ENCODE results near the gene EXOSC2. TPM values are rescaled to one million over a fixed set of nuclear protein-coding genes. Genes with fewer than 3 reads are reported as not detected.

The EXOSC2 gene
- total RNA-seq, 1 experiment from 2014 or later: 41.0 TPM

DNA sequence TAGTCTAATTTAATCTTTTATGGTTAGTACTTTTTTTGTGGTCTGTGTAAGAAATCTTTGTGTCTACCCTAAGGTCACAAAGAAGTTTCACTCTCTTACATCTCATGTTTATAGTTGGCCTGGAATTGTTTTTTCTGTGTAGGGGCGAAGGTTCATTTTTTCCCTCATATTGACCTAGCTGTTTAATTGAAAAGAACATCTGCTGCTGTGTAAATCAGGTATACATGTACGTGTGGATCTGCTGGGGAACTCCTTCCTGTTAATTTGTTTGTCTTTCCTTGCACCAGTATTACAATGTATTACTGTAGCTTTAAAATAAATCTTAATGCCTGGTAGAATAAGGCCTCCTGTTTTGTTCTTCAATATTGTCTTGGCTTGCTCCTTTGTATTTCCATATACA lies 37.8 kb downstream of the EXOSC2 start:
- POLR2A ChIA-PET: no interaction called here
- ATAC-seq: no peak

DNA sequence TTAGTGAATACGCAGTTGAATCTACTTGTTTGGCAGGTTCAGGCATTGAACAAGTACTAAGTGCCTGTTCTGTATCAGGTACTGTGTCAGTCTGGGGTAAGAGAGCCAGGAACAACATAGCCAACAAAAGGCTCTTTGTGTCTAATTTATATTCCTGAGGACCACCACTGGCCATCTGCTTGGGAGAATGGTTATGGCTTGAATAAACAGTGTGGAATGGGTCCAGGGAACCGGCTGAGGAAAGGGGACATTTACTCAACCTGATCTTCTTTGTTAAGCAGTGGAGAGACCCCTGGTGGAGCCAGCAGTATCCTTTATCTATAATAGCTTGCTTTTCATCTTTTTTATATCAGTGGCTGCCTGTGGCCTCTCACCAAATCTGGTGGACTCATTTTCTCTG lies 38.6 kb downstream of the EXOSC2 start:
- H3K27ac ChIP-seq (ENCODE audit: low read length): no peak overlapping the region
- intact Hi-C loops (cut with micrococcal nuclease; ENCODE audit: unreplicated experiment): no loop called here
- no peaks in the 10 kb centered on the region; the same call in 1 of the 2 replicates for H3K4me1 ChIP-seq (ENCODE audit: control insufficient read depth, insufficient read depth, low read length)
- CTCF ChIA-PET: interaction anchor here (0.7 kb wide), 1 partner anchor 17 kb away, joined by 3 read pairs; no protein-coding TSS in a partner anchor
- BruUV-seq (replicated peaks): no TSS peak
- H3K9me3 ChIP-seq (ENCODE audit: control insufficient read depth, insufficient read depth, low read depth, low read length): no peaks in the 10 kb centered on the region
- ATAC-seq (no peak), DNase-seq (ENCODE audit: low read depth, low spot score) (no peak)
- H3K36me3 ChIP-seq (ENCODE audit: control insufficient read depth, insufficient read depth, low read length): no peaks in the 10 kb centered on the region
- POLR2A ChIA-PET: no interaction called here
- TF ChIP-seq TCF7L2 (IDR thresholded peaks at IDR 0.05; ENCODE audit: low read depth, low read length): no peak
- no peak for TF ChIP-seq POLR2AphosphoS5 (IDR thresholded peaks at IDR 0.05; ENCODE audit: low read depth, low read length)
- no peak for TF ChIP-seq SIN3A (IDR thresholded peaks at IDR 0.05; ENCODE audit: borderline replicate concordance, insufficient read depth, low read depth, low read length)
- TF ChIP-seq, protein P1, sequence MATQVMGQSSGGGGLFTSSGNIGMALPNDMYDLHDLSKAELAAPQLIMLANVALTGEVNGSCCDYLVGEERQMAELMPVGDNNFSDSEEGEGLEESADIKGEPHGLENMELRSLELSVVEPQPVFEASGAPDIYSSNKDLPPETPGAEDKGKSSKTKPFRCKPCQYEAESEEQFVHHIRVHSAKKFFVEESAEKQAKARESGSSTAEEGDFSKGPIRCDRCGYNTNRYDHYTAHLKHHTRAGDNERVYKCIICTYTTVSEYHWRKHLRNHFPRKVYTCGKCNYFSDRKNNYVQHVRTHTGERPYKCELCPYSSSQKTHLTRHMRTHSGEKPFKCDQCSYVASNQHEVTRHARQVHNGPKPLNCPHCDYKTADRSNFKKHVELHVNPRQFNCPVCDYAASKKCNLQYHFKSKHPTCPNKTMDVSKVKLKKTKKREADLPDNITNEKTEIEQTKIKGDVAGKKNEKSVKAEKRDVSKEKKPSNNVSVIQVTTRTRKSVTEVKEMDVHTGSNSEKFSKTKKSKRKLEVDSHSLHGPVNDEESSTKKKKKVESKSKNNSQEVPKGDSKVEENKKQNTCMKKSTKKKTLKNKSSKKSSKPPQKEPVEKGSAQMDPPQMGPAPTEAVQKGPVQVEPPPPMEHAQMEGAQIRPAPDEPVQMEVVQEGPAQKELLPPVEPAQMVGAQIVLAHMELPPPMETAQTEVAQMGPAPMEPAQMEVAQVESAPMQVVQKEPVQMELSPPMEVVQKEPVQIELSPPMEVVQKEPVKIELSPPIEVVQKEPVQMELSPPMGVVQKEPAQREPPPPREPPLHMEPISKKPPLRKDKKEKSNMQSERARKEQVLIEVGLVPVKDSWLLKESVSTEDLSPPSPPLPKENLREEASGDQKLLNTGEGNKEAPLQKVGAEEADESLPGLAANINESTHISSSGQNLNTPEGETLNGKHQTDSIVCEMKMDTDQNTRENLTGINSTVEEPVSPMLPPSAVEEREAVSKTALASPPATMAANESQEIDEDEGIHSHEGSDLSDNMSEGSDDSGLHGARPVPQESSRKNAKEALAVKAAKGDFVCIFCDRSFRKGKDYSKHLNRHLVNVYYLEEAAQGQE (IDR thresholded peaks at IDR 0.05; ENCODE audit: insufficient read depth in 1 of 2, low read depth in 2 of 2, low read length in 1 of 2): no peak
- TF ChIP-seq, protein P2, sequence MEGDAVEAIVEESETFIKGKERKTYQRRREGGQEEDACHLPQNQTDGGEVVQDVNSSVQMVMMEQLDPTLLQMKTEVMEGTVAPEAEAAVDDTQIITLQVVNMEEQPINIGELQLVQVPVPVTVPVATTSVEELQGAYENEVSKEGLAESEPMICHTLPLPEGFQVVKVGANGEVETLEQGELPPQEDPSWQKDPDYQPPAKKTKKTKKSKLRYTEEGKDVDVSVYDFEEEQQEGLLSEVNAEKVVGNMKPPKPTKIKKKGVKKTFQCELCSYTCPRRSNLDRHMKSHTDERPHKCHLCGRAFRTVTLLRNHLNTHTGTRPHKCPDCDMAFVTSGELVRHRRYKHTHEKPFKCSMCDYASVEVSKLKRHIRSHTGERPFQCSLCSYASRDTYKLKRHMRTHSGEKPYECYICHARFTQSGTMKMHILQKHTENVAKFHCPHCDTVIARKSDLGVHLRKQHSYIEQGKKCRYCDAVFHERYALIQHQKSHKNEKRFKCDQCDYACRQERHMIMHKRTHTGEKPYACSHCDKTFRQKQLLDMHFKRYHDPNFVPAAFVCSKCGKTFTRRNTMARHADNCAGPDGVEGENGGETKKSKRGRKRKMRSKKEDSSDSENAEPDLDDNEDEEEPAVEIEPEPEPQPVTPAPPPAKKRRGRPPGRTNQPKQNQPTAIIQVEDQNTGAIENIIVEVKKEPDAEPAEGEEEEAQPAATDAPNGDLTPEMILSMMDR (IDR thresholded peaks at IDR 0.05): no peak
- in situ Hi-C loops (cut with HindIII; ENCODE audit: low pct_unique_long_range_greater_than_20kb, low sequenced_read_pairs): no loop called here
- H3K27me3 ChIP-seq (ENCODE audit: control insufficient read depth, insufficient read depth, low read length): no peaks in the 10 kb centered on the region
- no peak overlapping the region for H3K4me3 ChIP-seq (ENCODE audit: low read depth in 2 of 2, low read length in 2 of 2)

More for the DNA sequence above, 37.8 kb downstream of the EXOSC2 start:
- Histone ChIP-seq H3K9me3 (ENCODE audit: control insufficient read depth, insufficient read depth, low read depth, low read length) (no peaks in the 10 kb centered on the region), H3K4me1 (ENCODE audit: control insufficient read depth, insufficient read depth, low read length) (no peaks in the 10 kb centered on the region; the same call in 1 of the 2 replicates), H3K4me3 (ENCODE audit: low read depth in 2 of 2, low read length in 2 of 2) (no peak overlapping the region), H3K27ac (ENCODE audit: low read length) (no peak overlapping the region), H3K27me3 (ENCODE audit: control insufficient read depth, insufficient read depth, low read length) (no peaks in the 10 kb centered on the region), H3K36me3 (ENCODE audit: control insufficient read depth, insufficient read depth, low read length) (no peaks in the 10 kb centered on the region)
- no TSS peak for BruUV-seq (replicated peaks)
- intact Hi-C loops (cut with micrococcal nuclease; ENCODE audit: unreplicated experiment): no loop called here
- in situ Hi-C loops (cut with HindIII; ENCODE audit: low pct_unique_long_range_greater_than_20kb, low sequenced_read_pairs): no loop called here
- DNase-seq (ENCODE audit: low read depth, low spot score): no peak
- TF ChIP-seq TCF7L2 (IDR thresholded peaks at IDR 0.05; ENCODE audit: low read depth, low read length) (no peak), SIN3A (IDR thresholded peaks at IDR 0.05; ENCODE audit: borderline replicate concordance, insufficient read depth, low read depth, low read length) (no peak), POLR2AphosphoS5 (IDR thresholded peaks at IDR 0.05; ENCODE audit: low read depth, low read length) (no peak)
- TF ChIP-seq, protein P2 (IDR thresholded peaks at IDR 0.05): no peak
- TF ChIP-seq, protein P1 (IDR thresholded peaks at IDR 0.05; ENCODE audit: insufficient read depth in 1 of 2, low read depth in 2 of 2, low read length in 1 of 2): no peak
- CTCF ChIA-PET: interaction anchor here (0.6 kb wide), 1 partner anchor 269 kb away, joined by 3 read pairs; no protein-coding TSS in a partner anchor
